RWPE2 (cell line): ENCODE data around the gene YARS1.
A peak's percentile ranks its signal among the peaks of the same experiment; 100 is the strongest.

Experiments
- ATAC-seq: fragments of 200-7000 bp; cut with Tn5 transposase; 3 replicates; pipeline ENCODE4 v1.9.1; 2021; ENCODE audit warnings: low read depth
- DNase-seq: peaks from one replicate; pipeline ENCODE4 v3.0.0-alpha.2; 2020; ENCODE audit warnings: low spot score
- H3K27ac ChIP-seq: fragments of 450-650 bp; 2 replicates; pipeline ENCODE4 v1.5.1; 2017; ENCODE audit warnings: mild to moderate bottlenecking; ENCODE audit not compliant: poor library complexity, severe bottlenecking
- H3K27me3 ChIP-seq: fragments of 250-450 bp; sonication (Bioruptor Pico); 2 replicates; pipeline ENCODE4 v1.5.1; 2021; ENCODE audit warnings: mild to moderate bottlenecking, moderate library complexity; ENCODE audit not compliant: insufficient read depth, poor library complexity, severe bottlenecking
- H3K36me3 ChIP-seq: fragments of 250-450 bp; sonication (Bioruptor Pico); 2 replicates; pipeline ENCODE4 v1.5.1; 2020; ENCODE audit warnings: low read depth, mild to moderate bottlenecking, moderate library complexity
- H3K4me1 ChIP-seq: fragments of 250-450 bp; sonication (Bioruptor Pico); 2 replicates; pipeline ENCODE4 v1.5.1; 2021; ENCODE audit warnings: mild to moderate bottlenecking, moderate library complexity; ENCODE audit not compliant: insufficient read depth, poor library complexity, severe bottlenecking
- H3K4me3 ChIP-seq: fragments of 250-450 bp; sonication (Bioruptor Pico); 2 replicates; pipeline ENCODE4 v1.5.1; 2021; ENCODE audit warnings: mild to moderate bottlenecking, moderate library complexity; ENCODE audit not compliant: severe bottlenecking
- H3K9me3 ChIP-seq: fragments of 250-450 bp; sonication (Bioruptor Pico); 2 replicates; pipeline ENCODE4 v1.5.1; 2021; ENCODE audit warnings: mild to moderate bottlenecking, moderate library complexity; ENCODE audit not compliant: severe bottlenecking
- CTCF ChIP-seq: fragments of 450-650 bp; IDR thresholded peaks from one replicate; pipeline ENCODE4 v1.5.1; 2017; ENCODE audit warnings: mild to moderate bottlenecking, moderate library complexity; ENCODE audit not compliant: poor library complexity, severe bottlenecking

The YARS1 gene

GRCh38 chr1:32758795-32759430 is 58.2 kb downstream of the YARS1 start:
- DNase-seq (no peak), ATAC-seq (no peak)
- no peak for TF ChIP-seq CTCF
- no peaks in the 10 kb centered on the region for H3K9me3 ChIP-seq
- H3K27me3 ChIP-seq: no peaks in the 10 kb centered on the region
- H3K4me1 ChIP-seq: peaks cover 65% of the 10 kb centered on the region
- peaks cover 15% of the 10 kb centered on the region for H3K36me3 ChIP-seq
- H3K27ac ChIP-seq: peak overlapping the region; percentile 100
- no peak overlapping the region for H3K4me3 ChIP-seq

GRCh38 chr1:32758177-32758794 is 58.9 kb downstream of the YARS1 start:
- DNase-seq (no peak), ATAC-seq (no peak)
- Histone ChIP-seq H3K27me3 (no peaks in the 10 kb centered on the region), H3K36me3 (peaks cover 9% of the 10 kb centered on the region), H3K4me3 (no peak overlapping the region), H3K4me1 (peaks cover 62% of the 10 kb centered on the region), H3K27ac (peak overlapping the region; percentile 100), H3K9me3 (no peaks in the 10 kb centered on the region)
- no peak for TF ChIP-seq CTCF

- H3K9me3 ChIP-seq: no peaks in the 10 kb centered on the region
- H3K36me3 ChIP-seq: peaks cover 5% of the 10 kb centered on the region
- ATAC-seq: no peak
- TF ChIP-seq CTCF: no peak
- DNase-seq: no peak
- H3K27ac ChIP-seq: peak overlapping the region; percentile 100
- H3K4me1 ChIP-seq: peaks cover 55% of the 10 kb centered on the region
- no peak overlapping the region for H3K4me3 ChIP-seq
- H3K27me3 ChIP-seq: no peaks in the 10 kb centered on the region
Observed at GRCh38 chr1:32757213-32757895, 59.8 kb downstream of the YARS1 start.

GRCh38 chr1:32755810-32756159 is 61.4 kb downstream of the YARS1 start:
- peak overlapping the region; percentile 100 for H3K27ac ChIP-seq
- ATAC-seq (no peak), DNase-seq (no peak)
- no peaks in the 10 kb centered on the region for H3K27me3 ChIP-seq
- TF ChIP-seq CTCF: no peak
- H3K4me3 ChIP-seq: peak overlapping the region; percentile 78
- peaks cover 5% of the 10 kb centered on the region for H3K36me3 ChIP-seq
- H3K4me1 ChIP-seq: peaks cover 40% of the 10 kb centered on the region
- no peaks in the 10 kb centered on the region for H3K9me3 ChIP-seq
